ENCODE data around the gene LBHD2. TPM values are rescaled to one million over a fixed set of nuclear protein-coding genes. Genes with fewer than 3 reads are reported as not detected.
"Not testable (repeated sequence)": the region's sequence is repeated elsewhere in the genome, so short reads cannot be mapped to it uniquely, and the experiment has no call there.

LBHD2 gene
- polyA plus RNA-seq, 1 experiment = not detected

DNA sequence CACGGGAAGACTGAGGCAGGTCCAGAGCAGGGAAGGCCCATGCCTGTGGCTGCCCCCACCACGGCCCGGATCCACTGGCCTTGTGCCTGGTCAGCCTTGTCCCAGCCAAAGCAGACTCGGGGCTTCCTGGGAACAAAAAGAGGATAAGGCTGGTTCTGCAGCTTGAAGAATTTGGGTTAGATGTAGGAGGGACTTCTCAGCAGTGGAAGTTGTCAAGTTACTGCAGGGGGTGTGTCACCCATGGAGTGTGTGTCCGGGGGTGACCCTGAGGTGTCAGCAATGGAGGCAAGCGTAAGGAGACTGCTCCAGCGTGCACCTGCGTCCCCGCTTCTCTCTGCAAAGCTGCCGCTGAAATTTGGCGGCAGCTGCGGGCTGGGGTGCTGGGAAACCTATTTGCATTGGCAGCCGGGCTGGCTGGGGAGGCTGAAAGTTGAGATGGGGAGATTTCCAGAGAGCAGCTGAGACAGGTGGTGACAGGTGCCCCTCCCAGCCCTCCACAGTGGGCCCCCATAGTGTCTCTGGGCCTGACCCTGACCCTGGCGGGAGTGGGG, 26.7 kb downstream of the LBHD2 start:
- Histone ChIP-seq H3K36me3 (ENCODE audit: control insufficient read depth, insufficient read depth, low read length) (no peaks in the 10 kb centered on the region), H3K27me3 (ENCODE audit: control insufficient read depth, insufficient read depth, low read length) (no peaks in the 10 kb centered on the region), H3K4me3 (ENCODE audit: low read depth, low read length) (no peak overlapping the region)
- ChIA-PET POLR2A (no interaction called here), CTCF (interaction anchor here (0.9 to 1.2 kb wide), 2 partner anchors 16 to 182 kb away, joined by 3 to 5 read pairs; no protein-coding TSS in a partner anchor)
- DNase-seq (ENCODE audit: low read depth) = no peak
- TF ChIP-seq, protein P1, sequence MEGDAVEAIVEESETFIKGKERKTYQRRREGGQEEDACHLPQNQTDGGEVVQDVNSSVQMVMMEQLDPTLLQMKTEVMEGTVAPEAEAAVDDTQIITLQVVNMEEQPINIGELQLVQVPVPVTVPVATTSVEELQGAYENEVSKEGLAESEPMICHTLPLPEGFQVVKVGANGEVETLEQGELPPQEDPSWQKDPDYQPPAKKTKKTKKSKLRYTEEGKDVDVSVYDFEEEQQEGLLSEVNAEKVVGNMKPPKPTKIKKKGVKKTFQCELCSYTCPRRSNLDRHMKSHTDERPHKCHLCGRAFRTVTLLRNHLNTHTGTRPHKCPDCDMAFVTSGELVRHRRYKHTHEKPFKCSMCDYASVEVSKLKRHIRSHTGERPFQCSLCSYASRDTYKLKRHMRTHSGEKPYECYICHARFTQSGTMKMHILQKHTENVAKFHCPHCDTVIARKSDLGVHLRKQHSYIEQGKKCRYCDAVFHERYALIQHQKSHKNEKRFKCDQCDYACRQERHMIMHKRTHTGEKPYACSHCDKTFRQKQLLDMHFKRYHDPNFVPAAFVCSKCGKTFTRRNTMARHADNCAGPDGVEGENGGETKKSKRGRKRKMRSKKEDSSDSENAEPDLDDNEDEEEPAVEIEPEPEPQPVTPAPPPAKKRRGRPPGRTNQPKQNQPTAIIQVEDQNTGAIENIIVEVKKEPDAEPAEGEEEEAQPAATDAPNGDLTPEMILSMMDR (IDR thresholded peaks at IDR 0.05; ENCODE audit: insufficient read depth, low read depth, low read length) = no peak

DNA sequence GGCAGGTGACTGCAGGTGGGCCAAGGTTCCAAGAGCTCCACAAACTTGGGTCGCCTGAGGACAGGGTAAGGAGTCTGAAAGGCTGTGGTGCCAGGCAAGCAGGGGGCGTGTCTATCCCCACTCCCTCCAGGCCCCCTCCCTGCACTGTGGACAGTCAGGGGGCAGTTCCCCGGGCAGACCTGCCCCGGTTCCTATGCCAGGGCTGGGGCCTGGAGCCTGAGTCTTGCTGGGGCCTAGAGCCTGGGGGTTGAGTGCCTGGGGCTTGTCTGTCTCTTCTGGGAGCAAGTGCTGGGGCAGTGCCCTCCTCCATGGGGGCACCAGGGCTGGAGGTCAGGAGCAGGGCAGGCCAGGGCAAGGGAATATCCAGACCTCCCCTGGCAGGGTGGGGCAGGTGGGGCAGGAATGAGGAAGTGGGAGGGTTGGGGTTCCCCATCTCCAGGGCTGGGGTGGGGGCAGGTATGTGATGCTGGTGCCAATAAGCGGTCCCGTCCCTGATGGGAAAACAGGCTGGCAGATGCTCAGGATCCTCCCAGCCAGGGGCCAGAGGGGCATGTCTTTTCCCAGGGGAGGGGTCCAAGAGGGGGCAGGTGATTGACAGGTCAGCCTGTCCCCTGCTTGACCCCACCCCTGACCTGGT, 27.3 kb downstream of the LBHD2 start:
- POLR2A ChIA-PET = no interaction called here
- CTCF ChIA-PET = no interaction called here
- H3K27me3 ChIP-seq (ENCODE audit: control insufficient read depth, insufficient read depth, low read length) = no peaks in the 10 kb centered on the region
- H3K4me3 ChIP-seq (ENCODE audit: low read depth, low read length) = no peak overlapping the region
- no peaks in the 10 kb centered on the region for H3K36me3 ChIP-seq (ENCODE audit: control insufficient read depth, insufficient read depth, low read length)
- TF ChIP-seq, protein P1 (IDR thresholded peaks at IDR 0.05; ENCODE audit: insufficient read depth, low read depth, low read length) = no peak
- DNase-seq (ENCODE audit: low read depth) = no peak

DNA sequence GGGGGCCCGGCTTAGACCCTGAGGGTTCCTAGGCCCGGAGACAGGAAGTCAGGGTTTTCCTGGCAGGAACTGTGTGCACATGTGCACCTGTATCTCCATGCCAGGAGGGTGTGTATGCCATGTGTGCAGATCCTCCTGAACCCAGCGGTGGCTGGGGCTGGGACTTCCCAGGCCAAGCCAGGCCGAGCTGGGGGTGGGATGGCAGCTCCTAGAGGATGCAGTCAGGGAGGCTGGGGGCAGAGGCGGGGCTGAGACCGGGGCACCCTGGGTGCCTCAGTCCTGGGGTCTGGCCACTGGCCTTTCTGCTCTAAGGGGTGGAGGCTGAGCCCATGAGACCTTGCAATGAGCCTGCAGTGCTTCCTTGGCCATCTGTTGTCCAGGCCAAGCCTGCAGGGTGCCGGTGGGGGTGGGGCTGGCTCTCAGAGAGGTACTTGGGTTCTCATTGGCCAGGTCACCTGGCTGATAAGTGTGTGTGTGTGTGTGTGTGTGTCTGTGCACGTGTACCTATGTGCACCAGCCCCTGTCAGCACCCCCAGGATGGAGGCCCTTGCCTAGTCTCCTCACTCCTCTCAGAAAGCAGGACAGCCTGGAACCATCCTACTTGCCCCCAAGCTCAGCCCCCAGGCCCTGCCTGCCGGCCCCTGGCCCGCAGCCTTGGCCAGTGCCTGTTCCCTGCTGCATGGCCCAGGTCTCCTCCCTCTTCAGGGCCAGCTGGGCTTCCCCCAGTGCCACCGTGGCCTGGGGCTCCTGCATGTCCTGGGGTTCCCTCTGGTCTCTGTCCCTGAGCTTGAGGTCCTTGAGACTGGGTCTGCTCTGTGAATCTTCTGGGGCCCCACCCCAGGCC, 28.6 kb downstream of the LBHD2 start:
- Histone ChIP-seq H3K4me3 (ENCODE audit: low read depth, low read length) (no peak overlapping the region), H3K27me3 (ENCODE audit: control insufficient read depth, insufficient read depth, low read length) (no peaks in the 10 kb centered on the region), H3K36me3 (ENCODE audit: control insufficient read depth, insufficient read depth, low read length) (no peaks in the 10 kb centered on the region)
- ChIA-PET CTCF (interaction anchor here (1.2 to 1.3 kb wide), 2 partner anchors 8 to 76 kb away, joined by 3 to 5 read pairs; no protein-coding TSS in a partner anchor), POLR2A (no interaction called here)
- DNase-seq (ENCODE audit: low read depth) = no peak
- TF ChIP-seq, protein P1 (IDR thresholded peaks at IDR 0.05; ENCODE audit: insufficient read depth, low read depth, low read length) = no peak

DNA sequence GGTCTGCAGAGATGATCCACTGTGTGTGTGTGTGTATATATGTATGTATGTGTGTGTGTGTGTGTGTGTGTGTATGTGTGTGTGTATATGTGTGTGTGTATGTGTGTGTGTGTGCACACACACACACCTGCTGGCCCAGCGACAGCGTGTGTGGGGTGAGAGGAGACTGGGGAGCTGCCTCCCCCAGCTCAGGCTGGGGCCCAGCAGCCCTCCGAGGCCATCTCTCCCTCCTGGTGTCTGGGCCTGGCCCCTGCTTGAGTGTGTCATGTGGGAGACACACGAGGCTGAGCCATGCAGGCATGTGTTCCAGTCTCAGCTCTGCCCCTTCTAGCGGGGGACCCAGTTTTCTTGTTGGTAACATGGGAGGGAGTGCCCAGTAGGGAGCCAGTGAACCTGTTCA, 29.3 kb downstream of the LBHD2 start:
- no peak overlapping the region for H3K4me3 ChIP-seq (ENCODE audit: low read depth, low read length)
- H3K27me3 ChIP-seq (ENCODE audit: control insufficient read depth, insufficient read depth, low read length) = no peaks in the 10 kb centered on the region
- ChIA-PET CTCF (interaction anchor here (1.2 to 1.3 kb wide), 2 partner anchors 8 to 75 kb away, joined by 3 to 5 read pairs; no protein-coding TSS in a partner anchor), POLR2A (no interaction called here)
- DNase-seq (ENCODE audit: low read depth) = no peak
- TF ChIP-seq, protein P1 (IDR thresholded peaks at IDR 0.05; ENCODE audit: insufficient read depth, low read depth, low read length) = no peak
- H3K36me3 ChIP-seq (ENCODE audit: control insufficient read depth, insufficient read depth, low read length) = no peaks in the 10 kb centered on the region

DNA sequence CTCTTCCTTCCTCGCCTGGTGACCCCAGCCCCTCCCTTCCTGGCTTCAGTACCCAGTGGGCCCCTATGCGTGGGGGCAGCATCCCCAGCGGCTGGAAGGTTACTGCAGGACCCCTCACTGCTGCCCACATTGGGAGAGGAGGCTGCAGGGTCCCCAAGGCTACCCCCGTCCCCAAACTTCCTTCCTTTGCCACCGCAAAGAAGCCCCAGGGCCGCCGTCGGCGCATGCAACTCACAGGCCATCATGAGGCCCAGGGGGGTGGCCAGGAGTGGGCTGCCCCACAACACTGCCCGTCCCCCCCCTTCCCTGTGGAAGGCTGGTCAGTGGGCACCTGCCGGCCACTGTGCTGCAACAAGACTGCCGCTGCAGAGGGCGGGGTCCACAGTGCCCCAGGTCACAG, 29.8 kb downstream of the LBHD2 start:
- CTCF ChIA-PET = interaction anchor here (1.2 to 1.3 kb wide), 2 partner anchors 9 to 75 kb away, joined by 3 to 5 read pairs; no protein-coding TSS in a partner anchor
- TF ChIP-seq, protein P1 (IDR thresholded peaks at IDR 0.05; ENCODE audit: insufficient read depth, low read depth, low read length) = no peak

DNA sequence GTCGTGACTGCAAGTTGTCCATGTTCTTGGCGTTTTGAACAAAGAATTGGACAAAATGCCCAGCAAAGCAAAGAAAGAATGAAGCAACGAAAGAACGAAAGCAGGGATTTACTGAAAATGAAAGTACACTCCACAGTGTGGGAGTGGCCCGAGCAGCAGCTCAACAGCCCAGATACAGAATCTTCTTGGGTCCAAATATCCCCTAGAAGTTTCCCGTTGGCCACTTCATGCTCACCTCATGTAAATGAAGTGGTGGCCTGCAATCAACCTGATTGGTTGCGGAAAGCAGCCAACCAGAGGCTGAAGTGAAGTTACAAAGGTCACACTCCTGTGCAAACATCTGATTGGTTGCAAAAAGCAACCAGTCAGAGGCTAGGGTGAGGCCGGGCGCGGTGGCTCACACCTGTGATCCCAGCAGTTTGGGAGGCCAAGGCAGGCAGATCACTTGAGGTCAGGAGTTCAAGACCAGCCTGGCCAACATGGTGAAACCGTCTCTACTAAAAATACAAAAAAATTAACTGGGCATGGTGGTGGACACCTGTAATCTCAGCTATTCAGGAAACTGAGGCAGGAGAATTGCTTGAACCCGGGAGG, 31.2 kb downstream of the LBHD2 start:
- H3K4me3 ChIP-seq (ENCODE audit: low read depth, low read length); DNase-seq (ENCODE audit: low read depth); H3K36me3 ChIP-seq (ENCODE audit: control insufficient read depth, insufficient read depth, low read length); POLR2A ChIA-PET; H3K27me3 ChIP-seq (ENCODE audit: control insufficient read depth, insufficient read depth, low read length): not testable (repeated sequence)
- CTCF ChIA-PET = interaction anchor here (3.0 kb wide), 1 partner anchor 10 kb away, joined by 26 read pairs; no protein-coding TSS in a partner anchor

More for the DNA sequence above, 29.8 kb downstream of the LBHD2 start:
- no peak for DNase-seq (ENCODE audit: low read depth)
- no peaks in the 10 kb centered on the region for H3K36me3 ChIP-seq (ENCODE audit: control insufficient read depth, insufficient read depth, low read length)
- H3K4me3 ChIP-seq (ENCODE audit: low read depth, low read length) = no peak overlapping the region
- POLR2A ChIA-PET = no interaction called here
- H3K27me3 ChIP-seq (ENCODE audit: control insufficient read depth, insufficient read depth, low read length) = no peaks in the 10 kb centered on the region
